ENCODE measurements around the gene PKMYT1. TPM values are rescaled to one million over a fixed set of nuclear protein-coding genes. Genes with fewer than 3 reads are reported as not detected.
A peak's percentile ranks its signal among the peaks of the same experiment; 100 is the strongest.

Gene PKMYT1
- total and polyA plus RNA-seq, 9 of the 15 experiments (the other 6 are each of a cell fraction or from before 2014, with no cell fraction given): 8.7 to 201 (median 37.8) TPM

- TF ChIP-seq NCOR1 (IDR thresholded peaks at IDR 0.05) (no peak), TSC22D4 (tag; IDR thresholded peaks at IDR 0.05) (no peak), NCOA6 (IDR thresholded peaks at IDR 0.05) (no peak), RBM15 (IDR thresholded peaks at IDR 0.05; ENCODE audit: insufficient read depth, low read length) (no peak), TFAM (CRISPR knock-in tag; conservative IDR thresholded peaks at IDR 0.05) (no peak), RBFOX2 (IDR thresholded peaks at IDR 0.05; ENCODE audit: low read depth, low read length) (0 out of 2 replicates have a peak, but pooled peaks have one; percentile 17), YY1 (IDR thresholded peaks at IDR 0.05; ENCODE audit: borderline replicate concordance in 1 of 3, control insufficient read depth in 1 of 3, extremely low read depth in 1 of 3, insufficient read depth in 3 of 3, insufficient read length in 1 of 3, insufficient replicate concordance in 2 of 3, low read depth in 1 of 3, low read length in 2 of 3) (no peak), CBX2 (IDR thresholded peaks at IDR 0.05; ENCODE audit: insufficient read depth, low read length, poor library complexity, severe bottlenecking) (no peak), TCFL5 (CRISPR knock-in tag; conservative IDR thresholded peaks at IDR 0.05) (no peak), ZNF280B (CRISPR knock-in tag; IDR thresholded peaks at IDR 0.05) (no peak), GATAD2A (IDR thresholded peaks at IDR 0.05) (no peak), KAT7 (CRISPR knock-in tag; IDR thresholded peaks at IDR 0.05; ENCODE audit: borderline replicate concordance) (no peak), CBX8 (IDR thresholded peaks at IDR 0.05; ENCODE audit: borderline replicate concordance, extremely low read depth, low read depth, low read length, poor library complexity, severe bottlenecking) (no peak), PCBP1 (IDR thresholded peaks at IDR 0.05; ENCODE audit: low read depth, low read length, poor library complexity, severe bottlenecking) (peak; percentile 12), MEF2A (IDR thresholded peaks at IDR 0.05; ENCODE audit: control insufficient read depth, low read depth, low read length) (no peak), PTTG1 (tag; IDR thresholded peaks at IDR 0.05; ENCODE audit: low read depth) (no peak), CGGBP1 (CRISPR knock-in tag; IDR thresholded peaks at IDR 0.05) (no peak), NBN (IDR thresholded peaks at IDR 0.05; ENCODE audit: low read depth) (no peak), SNRNP70 (optimal IDR thresholded peaks at IDR 0.05; ENCODE audit: low read depth, low read length) (no peak), LARP7 (IDR thresholded peaks at IDR 0.05) (no peak), POLR2G (IDR thresholded peaks at IDR 0.05; ENCODE audit: low read depth, low read length) (peak; percentile 54)
- ATAC-seq: no peak
- FAIRE-seq: no peak
- H3K27ac ChIP-seq (ENCODE audit: extremely low read depth, low read depth, low read length): peak overlapping the region; percentile 53
- H3K4me1 ChIP-seq (replicated peaks in 1 of 2; ENCODE audit: control insufficient read depth in 2 of 2, insufficient read depth in 2 of 2, low read length in 2 of 2): peaks cover 17 to 97% of the 10 kb centered on the region in 2 experiments
- DNase-seq (ENCODE audit: extremely low read depth in 1 of 4, low spot score in 3 of 4): no peak
- H3K4me3 ChIP-seq: no peak overlapping the region
- H3K4me2 ChIP-seq (ENCODE audit: insufficient read depth, low read length): no peak overlapping the region
- peaks cover 22% of the 10 kb centered on the region for H3K79me2 ChIP-seq (ENCODE audit: control insufficient read depth, insufficient read depth, low read length)
- H3K9ac ChIP-seq (ENCODE audit: insufficient read depth in 1 of 2, low read depth in 2 of 2, low read length in 2 of 2): peak overlapping the region; percentile 22 to 81; a peak in 2 of 4 replicates
- H3K9me1 ChIP-seq (ENCODE audit: control insufficient read depth, insufficient read depth, low read length): peaks cover 3% of the 10 kb centered on the region
- BruUV-seq (replicated peaks): no TSS peak
- no peak overlapping the region for H2AFZ ChIP-seq (ENCODE audit: low read depth, low read length)
- ChIA-PET CTCF (ENCODE audit: low intra/inter-chr PET ratio) (no interaction called here), POLR2A (interaction anchor here (1.2 kb wide), 1 partner anchor 9 kb away, joined by 3 read pairs; no protein-coding TSS in a partner anchor)
- no peaks in the 10 kb centered on the region for H3K9me3 ChIP-seq (replicated peaks; ENCODE audit: control insufficient read depth, insufficient read depth, low read depth, low read length)
- no peaks in the 10 kb centered on the region for H3K27me3 ChIP-seq (ENCODE audit: control insufficient read depth in 2 of 2, insufficient read depth in 2 of 2, low read length in 2 of 2)
- intact Hi-C loops (cut with micrococcal nuclease): loop anchor here (2.0 to 10.0 kb wide), 2 partner anchors 15 to 57 kb away; partner anchors contain the start of genes HCFC1R1, THOC6 and TNFRSF12A
- peaks cover 24% of the 10 kb centered on the region for H4K20me1 ChIP-seq (replicated peaks; ENCODE audit: control insufficient read depth, insufficient read depth, low read length)
- WGBS (ENCODE audit: insufficient coverage, low coverage, missing lambda C conversion rate): 95% methylated on average over 18 of the region's 33 CpGs
- H3K36me3 ChIP-seq (ENCODE audit: control insufficient read depth, insufficient read depth, low read length): peaks cover 23% of the 10 kb centered on the region; the same call in 2 of the 3 replicates
- in situ Hi-C loops (cut with MboI): no loop called here
Observed at GRCh38 chr16:2967721-2968161, 12.5 kb downstream of the PKMYT1 start.
